ENCODE measurements around the gene ARRDC2. TPM values are rescaled to one million over a fixed set of nuclear protein-coding genes. Genes with fewer than 3 reads are reported as not detected.
A peak's percentile ranks its signal among the peaks of the same experiment; 100 is the strongest.

The ARRDC2 gene
- total and polyA plus RNA-seq, 9 of the 15 experiments (the other 6 are each of a cell fraction or from before 2014, with no cell fraction given) = 1.9 to 27.4 (median 15.2) TPM

DNA sequence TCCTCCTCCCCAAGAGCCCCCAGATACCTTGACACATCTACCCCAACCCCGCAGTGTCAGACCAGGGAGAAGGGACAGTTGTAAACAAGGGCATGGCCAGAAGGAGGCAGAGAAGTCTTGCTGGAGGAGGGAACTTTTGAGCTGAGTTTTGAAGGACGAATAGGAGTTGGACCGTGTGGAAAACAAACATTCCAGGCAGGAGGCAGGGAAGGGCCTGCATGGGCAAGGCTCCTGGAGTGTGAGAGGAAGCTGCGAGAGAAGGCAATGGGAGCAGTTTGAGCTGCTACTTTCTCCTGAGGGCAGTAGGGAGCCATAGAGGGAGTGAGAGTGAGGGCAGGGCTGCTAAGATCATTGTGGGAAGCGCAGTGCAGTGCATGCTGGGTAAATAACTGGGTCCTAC is 55.5 kb downstream of the ARRDC2 start (continued):
- no peak for TF ChIP-seq MNT (conservative IDR thresholded peaks at IDR 0.05)
- TF ChIP-seq NRF1 (conservative IDR thresholded peaks at IDR 0.05 in 1 of 2, IDR thresholded peaks at IDR 0.05 in 1 of 2) = no peak
- peak; percentile 5 for TF ChIP-seq ARHGAP35 (IDR thresholded peaks at IDR 0.05; ENCODE audit: partially characterized antibody)
- no peak for TF ChIP-seq MAX (CRISPR knock-in tag; IDR thresholded peaks at IDR 0.05)
- TF ChIP-seq ZNF609 (CRISPR knock-in tag; IDR thresholded peaks at IDR 0.05; ENCODE audit: borderline replicate concordance) = no peak
- TF ChIP-seq PYGO2 (tag; IDR thresholded peaks at IDR 0.05) = no peak
- no peak for TF ChIP-seq CSDE1 (IDR thresholded peaks at IDR 0.05)
- peak in 1 of 2 experiments; percentile 66; a peak in 1 of 4 replicates for TF ChIP-seq TEAD1 (CRISPR knock-in tag; IDR thresholded peaks at IDR 0.05)
- TF ChIP-seq SP1 (CRISPR knock-in tag; IDR thresholded peaks at IDR 0.05) = peak; percentile 59; the same call in 1 of the 2 replicates
- no peak for TF ChIP-seq PML (IDR thresholded peaks at IDR 0.05; ENCODE audit: low read length)
- TF ChIP-seq FOXA3 (CRISPR knock-in tag; conservative IDR thresholded peaks at IDR 0.05 in 1 of 2, IDR thresholded peaks at IDR 0.05 in 1 of 2) = peak in 1 of 2 experiments; percentile 86; a peak in 2 of 4 replicates
- TF ChIP-seq, protein P1, sequence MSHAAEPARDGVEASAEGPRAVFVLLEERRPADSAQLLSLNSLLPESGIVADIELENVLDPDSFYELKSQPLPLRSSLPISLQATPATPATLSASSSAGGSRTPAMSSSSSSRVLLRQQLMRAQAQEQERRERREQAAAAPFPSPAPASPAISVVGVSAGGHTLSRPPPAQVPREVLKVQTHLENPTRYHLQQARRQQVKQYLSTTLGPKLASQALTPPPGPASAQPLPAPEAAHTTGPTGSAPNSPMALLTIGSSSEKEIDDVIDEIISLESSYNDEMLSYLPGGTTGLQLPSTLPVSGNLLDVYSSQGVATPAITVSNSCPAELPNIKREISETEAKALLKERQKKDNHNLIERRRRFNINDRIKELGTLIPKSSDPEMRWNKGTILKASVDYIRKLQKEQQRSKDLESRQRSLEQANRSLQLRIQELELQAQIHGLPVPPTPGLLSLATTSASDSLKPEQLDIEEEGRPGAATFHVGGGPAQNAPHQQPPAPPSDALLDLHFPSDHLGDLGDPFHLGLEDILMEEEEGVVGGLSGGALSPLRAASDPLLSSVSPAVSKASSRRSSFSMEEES (CRISPR knock-in tag; IDR thresholded peaks at IDR 0.05) = no peak
- peak; percentile 52; the same call in 1 of the 2 replicates for TF ChIP-seq DEAF1 (CRISPR knock-in tag; IDR thresholded peaks at IDR 0.05)
- no peak for TF ChIP-seq ZBED1 (IDR thresholded peaks at IDR 0.05)
- TF ChIP-seq THRAP3 (IDR thresholded peaks at IDR 0.05; ENCODE audit: borderline replicate concordance) = no peak
- TF ChIP-seq, protein P2, sequence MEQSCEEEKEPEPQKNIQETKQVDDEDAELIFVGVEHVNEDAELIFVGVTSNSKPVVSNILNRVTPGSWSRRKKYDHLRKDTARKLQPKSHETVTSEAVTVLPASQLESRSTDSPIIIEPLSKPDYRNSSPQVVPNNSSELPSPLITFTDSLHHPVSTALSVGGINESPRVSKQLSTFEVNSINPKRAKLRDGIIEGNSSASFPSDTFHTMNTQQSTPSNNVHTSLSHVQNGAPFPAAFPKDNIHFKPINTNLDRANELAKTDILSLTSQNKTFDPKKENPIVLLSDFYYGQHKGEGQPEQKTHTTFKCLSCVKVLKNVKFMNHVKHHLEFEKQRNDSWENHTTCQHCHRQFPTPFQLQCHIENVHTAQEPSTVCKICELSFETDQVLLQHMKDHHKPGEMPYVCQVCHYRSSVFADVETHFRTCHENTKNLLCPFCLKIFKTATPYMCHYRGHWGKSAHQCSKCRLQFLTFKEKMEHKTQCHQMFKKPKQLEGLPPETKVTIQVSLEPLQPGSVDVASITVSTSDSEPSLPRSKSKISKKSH (CRISPR knock-in tag; IDR thresholded peaks at IDR 0.05) = no peak
- no peak for TF ChIP-seq FUS (optimal IDR thresholded peaks at IDR 0.05; ENCODE audit: low read depth, low read length)
